Astrocyte of the cerebellum (primary cell): Measurements from ENCODE around the gene METTL26.

ENCODE experiments used
- DNase-seq: peaks from one replicate; pipeline ENCODE4 v3.0.0-alpha.2; 2011; ENCODE audit warnings: low read depth
- H3K4me3 ChIP-seq: 2 replicates; pipeline ENCODE4 v1.5.1; 2011; ENCODE audit warnings: mild to moderate bottlenecking, low read depth, low read length, moderate library complexity
- CTCF ChIP-seq: IDR thresholded peaks from 2 replicates; pipeline ENCODE4 v1.5.1; 2012; ENCODE audit warnings: low read length, low read depth, moderate library complexity, mild to moderate bottlenecking; ENCODE audit errors: missing control alignments
- in situ Hi-C: cut with HindIII; loops from 2 replicates; pipeline ENCODE4 v1.10.0; 2017; ENCODE audit warnings: low sequenced_read_pairs

The METTL26 gene

GRCh38 chr16:616733-617586 is 19.1 kb downstream of the METTL26 start:
- in situ Hi-C loops = no loop called here
- H3K4me3 ChIP-seq = no peak overlapping the region
- TF ChIP-seq CTCF = no peak
- no peak for DNase-seq

GRCh38 chr16:615122-615521 is 21.0 kb downstream of the METTL26 start:
- H3K4me3 ChIP-seq = no peak overlapping the region
- in situ Hi-C loops = no loop called here
- TF ChIP-seq CTCF = no peak
- DNase-seq = no peak

- in situ Hi-C loops = no loop called here
- no peak overlapping the region for H3K4me3 ChIP-seq
- no peak for DNase-seq
- peak; percentile 26 for TF ChIP-seq CTCF
Measured at GRCh38 chr16:610513-611381, 25.4 kb downstream of the METTL26 start.

- in situ Hi-C loops = no loop called here
- no peak overlapping the region for H3K4me3 ChIP-seq
- TF ChIP-seq CTCF = no peak
- no peak for DNase-seq
Measured at GRCh38 chr16:609984-610383, 26.1 kb downstream of the METTL26 start.

- no peak for DNase-seq
- TF ChIP-seq CTCF = no peak
- in situ Hi-C loops = no loop called here
- H3K4me3 ChIP-seq = no peak overlapping the region
Measured at GRCh38 chr16:609316-609715, 26.8 kb downstream of the METTL26 start.

GRCh38 chr16:608019-608418 is 28.1 kb downstream of the METTL26 start:
- in situ Hi-C loops = no loop called here
- TF ChIP-seq CTCF = no peak
- no peak overlapping the region for H3K4me3 ChIP-seq
- DNase-seq = no peak
